NCI-H146 treated with DMSO at 0.1 percent for 48 hours (cell line): ENCODE results near the gene AAMDC.
"Not testable (repeated sequence)": the region's sequence is repeated elsewhere in the genome, so short reads cannot be mapped to it uniquely, and the experiment has no call there.

Experiments
- DNase-seq: peaks from one replicate; lab custom pipeline; 2025; ENCODE audit not compliant: unreplicated experiment; lab: John Stamatoyannopoulos, UW

Gene AAMDC

DNA sequence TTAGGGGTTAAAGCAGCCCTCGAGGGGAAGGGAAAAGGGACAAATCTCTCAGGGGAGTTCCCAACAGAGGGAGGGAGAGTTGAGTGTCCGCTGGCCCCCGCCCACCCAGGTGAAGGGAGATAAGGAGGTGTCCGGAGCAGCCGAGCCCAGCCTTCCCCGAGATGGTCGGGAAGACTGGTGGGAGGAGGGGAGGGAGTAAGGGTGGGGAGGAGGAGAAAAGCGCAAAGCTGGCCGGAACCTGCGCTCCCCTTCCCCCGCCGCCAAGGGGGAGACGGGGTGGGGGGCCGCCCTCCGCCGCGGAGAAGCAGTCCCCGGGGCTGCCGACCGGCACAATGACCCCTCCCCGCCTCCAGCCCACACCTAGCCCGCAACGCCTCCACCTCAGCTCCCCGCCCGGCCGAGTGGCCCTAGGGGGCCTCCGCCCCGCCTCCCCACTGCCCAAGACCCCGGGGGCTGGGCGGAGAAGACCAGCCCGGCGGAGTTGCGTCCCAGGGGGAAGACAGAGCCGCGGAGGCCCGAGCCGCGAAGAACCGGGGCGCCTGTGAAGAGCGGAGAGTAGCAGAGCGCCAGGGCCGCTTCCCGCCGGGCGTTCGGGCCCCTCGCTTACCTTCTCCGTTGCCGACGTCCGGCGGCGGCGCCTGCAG lies 901 bp upstream of the AAMDC start:
- DNase-seq = peak; percentile 45

DNA sequence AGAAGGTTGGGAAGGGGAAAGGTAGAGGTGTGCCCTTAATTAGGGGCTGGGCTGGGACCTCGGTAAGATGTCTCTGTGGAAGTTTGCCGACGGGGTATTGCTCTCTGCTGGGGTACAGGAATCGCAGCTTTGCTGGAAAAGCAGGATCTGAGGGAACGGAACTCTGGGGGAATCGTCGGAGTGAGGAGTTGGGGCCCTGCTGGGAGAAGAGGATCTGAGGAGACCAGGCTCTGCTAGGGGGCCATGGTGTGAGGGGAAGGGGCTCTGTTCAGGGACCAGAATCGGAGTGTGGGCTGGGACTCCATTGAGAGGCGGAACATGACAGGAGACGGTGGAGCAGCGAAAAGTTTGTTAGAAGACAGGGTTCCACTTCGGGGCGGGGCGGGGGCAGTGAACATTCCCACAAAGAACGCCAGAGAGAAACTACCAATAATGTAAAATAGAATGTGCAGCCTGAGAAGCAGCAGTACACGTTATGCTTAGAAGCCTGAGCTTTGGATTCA lies 456 bp downstream of the AAMDC start:
- no peak for DNase-seq

DNA sequence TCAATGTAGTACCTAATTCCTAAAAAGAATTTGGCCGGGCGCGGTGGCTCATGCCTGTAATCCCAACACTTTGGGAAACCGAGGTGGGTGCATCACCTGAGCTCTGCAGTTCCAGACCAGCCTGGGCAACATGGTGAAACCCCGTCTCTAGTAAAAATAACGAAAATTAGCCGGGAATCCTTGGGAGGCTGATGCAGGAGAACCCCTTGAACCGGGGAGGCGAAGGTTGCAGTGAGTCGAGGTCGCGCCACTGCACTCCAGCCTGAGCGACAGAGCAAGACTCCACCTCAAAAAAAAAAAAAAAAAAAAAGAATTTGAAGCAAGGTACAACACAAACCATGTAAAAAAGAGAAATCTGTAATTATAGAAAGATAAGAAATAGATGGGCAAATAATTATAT lies 1.2 kb downstream of the AAMDC start:
- DNase-seq = not testable (repeated sequence)

GRCh38 chr11:77823775-77824174 lies 2.8 kb downstream of the AAMDC start:
- no peak for DNase-seq

DNA sequence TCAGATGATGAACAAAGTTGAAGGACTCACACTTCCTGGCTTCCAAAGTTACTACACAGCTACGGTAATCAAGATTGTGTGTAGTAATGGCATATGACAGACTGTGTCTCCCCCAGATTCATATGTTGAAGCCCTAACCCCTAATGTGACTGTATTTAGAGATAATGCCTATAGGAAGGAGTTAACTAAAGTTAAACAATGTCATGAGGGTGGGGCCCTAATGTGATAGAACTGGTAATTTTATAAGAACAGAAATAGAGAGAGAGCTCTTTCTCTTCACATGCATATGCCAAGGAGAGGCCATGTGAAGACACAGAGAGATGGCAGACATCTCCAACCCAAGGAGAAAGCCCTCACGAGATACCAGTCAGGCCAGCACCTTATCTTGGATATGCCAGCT lies 8.0 kb downstream of the AAMDC start:
- DNase-seq = no peak

DNA sequence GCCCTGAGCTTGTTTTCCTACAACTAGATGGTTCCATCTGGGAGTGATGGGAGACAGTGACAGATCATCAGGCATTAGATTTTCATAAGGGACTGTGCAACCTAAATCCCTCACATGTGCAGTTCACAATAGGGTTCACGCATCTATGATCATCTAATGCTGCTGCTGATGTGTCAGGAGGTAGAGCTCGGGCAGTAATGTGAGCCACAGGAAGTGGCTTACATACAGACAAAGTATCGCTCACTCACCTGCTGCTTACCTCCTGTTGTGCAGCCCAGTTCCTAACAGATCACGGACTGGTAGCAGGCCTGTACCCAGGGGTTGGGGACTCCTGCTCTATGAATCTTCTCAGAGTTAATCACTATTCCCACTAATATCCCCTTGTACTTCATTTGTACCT lies 12.4 kb downstream of the AAMDC start:
- no peak for DNase-seq

- DNase-seq = no peak
Measured at GRCh38 chr11:77842441-77843121, 21.6 kb downstream of the AAMDC start.

DNA sequence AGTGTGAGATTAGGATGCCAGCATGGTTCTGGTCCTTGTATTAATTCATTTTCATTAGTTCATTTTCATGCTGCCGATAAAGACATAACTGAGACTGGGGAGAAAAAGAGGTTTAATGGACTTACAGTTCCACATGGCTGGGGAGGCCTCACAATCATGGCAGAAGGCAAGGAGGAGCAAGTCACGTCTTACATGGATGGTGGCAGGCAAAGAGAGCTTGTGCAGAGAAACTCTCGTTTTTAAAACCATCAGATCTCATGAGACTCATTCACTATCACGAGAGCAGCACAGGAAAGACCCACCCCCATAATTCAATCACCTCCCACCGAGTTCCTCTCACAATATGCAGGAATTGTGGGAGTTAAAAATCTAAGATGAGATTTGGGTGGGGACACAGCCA lies 22.8 kb downstream of the AAMDC start:
- DNase-seq = not testable (repeated sequence)

DNA sequence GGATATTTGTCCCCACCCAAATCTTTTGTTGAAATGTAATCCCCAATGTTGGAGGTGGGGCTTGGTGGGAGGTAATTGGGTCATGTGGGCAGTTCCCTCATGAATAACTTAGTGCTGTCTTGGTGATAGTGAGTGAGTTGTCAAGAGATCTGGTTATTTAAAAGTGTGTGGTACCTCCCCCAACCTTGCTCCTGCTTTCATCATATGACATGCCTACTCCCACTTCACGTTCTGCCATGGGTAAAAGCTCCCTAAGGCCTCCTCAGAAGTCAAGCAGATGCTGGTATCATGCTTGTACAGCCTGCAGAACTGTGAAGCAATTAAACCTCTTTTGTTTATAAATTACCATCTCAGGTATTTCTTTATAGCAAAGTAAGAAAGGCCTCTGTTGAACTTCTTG lies 30.6 kb downstream of the AAMDC start:
- DNase-seq = no peak

DNA sequence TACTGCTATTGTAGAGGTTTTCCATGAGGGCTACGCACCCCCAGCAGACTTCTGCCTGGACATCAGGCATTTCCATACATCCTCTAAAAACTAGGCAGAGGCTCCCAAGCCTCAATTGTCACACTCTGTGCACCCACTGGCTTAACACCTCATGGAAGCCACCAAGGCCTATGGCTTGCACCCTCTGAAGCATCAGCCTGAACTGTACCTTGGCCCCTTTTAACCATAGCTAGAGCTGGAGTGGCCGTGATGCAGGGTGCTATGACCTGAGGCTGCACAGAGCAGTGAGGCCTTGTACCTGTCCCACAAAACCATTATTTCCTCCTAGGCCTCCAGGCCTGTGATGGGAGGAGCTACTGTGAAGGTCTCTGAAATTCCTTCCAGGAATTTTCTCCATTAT lies 33.9 kb downstream of the AAMDC start:
- no peak for DNase-seq

GRCh38 chr11:77857906-77858457 lies 37.0 kb downstream of the AAMDC start:
- not testable (repeated sequence) for DNase-seq

GRCh38 chr11:77861444-77861843 lies 40.5 kb downstream of the AAMDC start:
- DNase-seq = not testable (repeated sequence)

DNA sequence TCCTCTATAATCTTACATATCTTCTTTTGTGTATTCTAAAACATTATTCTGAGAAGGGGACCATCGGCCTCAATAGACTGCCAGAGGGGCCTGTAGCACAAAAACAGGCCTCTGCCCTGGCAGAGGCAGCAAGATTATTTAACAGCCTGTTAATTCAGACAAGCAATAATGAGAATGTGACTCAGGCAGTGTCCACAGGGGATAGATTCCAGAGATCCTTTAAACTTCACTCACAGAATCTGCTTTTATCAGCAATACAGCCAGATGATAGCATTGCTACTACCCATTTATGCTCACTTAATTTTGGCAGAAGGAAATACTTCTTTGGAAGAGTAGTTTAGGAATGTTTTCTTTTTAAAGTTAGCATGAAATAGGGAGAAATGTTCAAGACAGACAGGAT lies 44.9 kb downstream of the AAMDC start:
- no peak for DNase-seq

- DNase-seq = no peak
Measured at GRCh38 chr11:77866336-77866735, 45.4 kb downstream of the AAMDC start.

DNA sequence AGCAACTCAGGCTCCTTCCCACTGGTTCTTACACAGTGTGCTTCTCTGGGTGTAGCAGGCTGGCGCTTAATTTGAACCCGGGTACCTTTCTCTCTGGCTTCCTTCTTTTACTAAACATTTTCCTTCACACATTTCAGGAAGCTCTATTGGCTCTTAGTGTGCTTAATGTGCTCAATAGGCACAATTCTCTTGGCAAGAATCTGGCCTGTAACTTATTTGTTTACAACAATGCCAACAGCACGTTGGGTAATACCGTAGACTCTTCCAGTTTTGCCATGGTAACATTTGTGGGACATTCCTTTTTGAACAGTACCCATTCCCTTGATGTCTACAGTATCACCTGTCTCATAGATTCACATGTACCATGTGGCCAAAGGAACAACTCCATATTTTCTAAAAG lies 47.8 kb downstream of the AAMDC start:
- no peak for DNase-seq

- DNase-seq = no peak
Measured at GRCh38 chr11:77871855-77872254, 50.9 kb downstream of the AAMDC start.

GRCh38 chr11:77873345-77873744 lies 52.4 kb downstream of the AAMDC start:
- no peak for DNase-seq

DNA sequence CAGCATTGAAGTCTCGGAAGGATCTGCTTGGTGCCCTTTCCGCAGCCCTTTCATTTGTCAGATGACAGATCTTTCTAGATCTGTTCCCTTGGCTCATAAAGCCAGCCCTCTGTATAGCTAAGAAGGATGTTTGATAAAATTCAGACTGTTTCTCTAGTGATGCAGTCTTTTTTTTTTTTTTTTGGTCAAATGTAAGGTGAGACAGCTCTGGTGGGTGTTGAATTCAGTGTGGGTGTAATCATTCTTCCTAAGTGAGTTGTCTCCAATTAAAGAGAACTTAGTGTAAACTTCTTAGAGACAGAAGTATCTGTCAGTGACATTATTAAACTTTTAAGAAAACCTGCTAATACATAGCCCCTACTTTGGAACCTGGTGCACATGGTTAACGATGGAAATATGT lies 53.3 kb downstream of the AAMDC start:
- no peak for DNase-seq

GRCh38 chr11:77876045-77876444 lies 55.1 kb downstream of the AAMDC start:
- DNase-seq = no peak

GRCh38 chr11:77878247-77878646 lies 57.3 kb downstream of the AAMDC start:
- not testable (repeated sequence) for DNase-seq

GRCh38 chr11:77879218-77879617 lies 58.3 kb downstream of the AAMDC start:
- no peak for DNase-seq

DNA sequence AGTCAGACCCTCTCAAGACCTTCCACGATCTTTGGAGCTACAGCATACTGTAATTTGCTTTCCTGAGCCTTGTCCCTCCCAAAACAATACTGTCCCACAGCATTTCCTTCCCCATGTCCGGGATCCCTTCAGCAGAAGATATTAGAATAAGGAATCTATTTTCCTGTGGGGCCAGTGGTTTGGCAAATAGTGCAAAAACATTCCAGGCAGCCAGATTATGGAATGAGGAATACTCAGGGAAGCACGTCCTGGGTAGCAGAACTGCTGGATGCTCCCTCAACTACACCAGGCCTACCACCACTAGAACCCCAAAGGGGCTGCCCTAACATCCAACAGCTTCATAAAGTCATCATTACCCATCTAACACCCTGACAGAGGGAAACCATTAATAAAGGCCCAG lies 61.5 kb downstream of the AAMDC start:
- DNase-seq = no peak
